Ishikawa (cell line): ENCODE results near the gene DERA.

ENCODE experiments used
- CEBPB ChIP-seq: IDR thresholded peaks from 2 replicates; pipeline ENCODE4 v1.6.1; 2012
- CREB1 ChIP-seq: IDR thresholded peaks from 2 replicates; pipeline ENCODE4 v1.6.1; 2012; ENCODE audit warnings: low read depth
- EGR1 ChIP-seq: IDR thresholded peaks from 2 replicates; pipeline ENCODE4 v1.6.1; 2012
- EP300 ChIP-seq: IDR thresholded peaks from 2 replicates; pipeline ENCODE4 v1.6.1; 2012; ENCODE audit warnings: borderline replicate concordance
- FOXM1 ChIP-seq: IDR thresholded peaks from 2 replicates; pipeline ENCODE4 v1.6.1; 2012; ENCODE audit warnings: low read depth, borderline replicate concordance
- NFIC ChIP-seq: IDR thresholded peaks from 2 replicates; pipeline ENCODE4 v1.6.1; 2012
- RAD21 ChIP-seq: IDR thresholded peaks from 2 replicates; pipeline ENCODE4 v1.6.1; 2012; ENCODE audit warnings: low read depth
- TAF1 ChIP-seq: IDR thresholded peaks from 2 replicates; pipeline ENCODE4 v1.6.1; 2012; ENCODE audit warnings: low read depth, mild to moderate bottlenecking
- TCF12 ChIP-seq: IDR thresholded peaks from 2 replicates; pipeline ENCODE4 v1.6.1; 2012; ENCODE audit warnings: low read depth
- TEAD4 ChIP-seq: IDR thresholded peaks from 2 replicates; pipeline ENCODE4 v1.6.1; 2012
- YY1 ChIP-seq: IDR thresholded peaks from 2 replicates; pipeline ENCODE4 v1.6.1; 2012; ENCODE audit warnings: low read depth
- ZBTB7A ChIP-seq: IDR thresholded peaks from 2 replicates; pipeline ENCODE4 v1.6.1; 2012; ENCODE audit warnings: low read depth
- TF ChIP-seq, protein P1 (sequence below): IDR thresholded peaks from 2 replicates; pipeline ENCODE4 v1.6.1; 2012; ENCODE audit warnings: low read depth, mild to moderate bottlenecking
- TF ChIP-seq, protein P2 (sequence below): IDR thresholded peaks from 2 replicates; pipeline ENCODE4 v1.6.1; 2012
- TF ChIP-seq, protein P3 (sequence below): IDR thresholded peaks from 2 replicates; pipeline ENCODE4 v1.6.1; 2012

Gene DERA

DNA sequence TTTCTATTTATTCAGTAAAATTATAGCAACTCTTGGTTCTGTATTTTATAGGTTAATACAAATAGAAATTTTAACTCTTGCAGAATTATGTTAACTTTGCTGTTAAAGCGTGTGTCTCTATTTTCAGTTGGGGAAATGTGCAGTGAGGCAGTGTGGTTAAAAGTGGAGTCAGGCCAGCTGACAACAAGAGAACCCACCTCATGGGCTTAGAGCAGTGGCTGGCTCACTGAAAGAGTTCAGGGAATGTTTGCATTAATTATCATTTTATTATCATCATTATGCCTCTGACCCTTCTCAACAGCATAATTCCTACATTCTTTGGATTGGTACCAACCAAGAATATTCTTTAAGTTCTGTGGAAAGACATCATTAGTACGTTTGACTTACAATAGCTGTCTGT is 163.8 kb downstream of the DERA start:
- TF ChIP-seq, protein P1, sequence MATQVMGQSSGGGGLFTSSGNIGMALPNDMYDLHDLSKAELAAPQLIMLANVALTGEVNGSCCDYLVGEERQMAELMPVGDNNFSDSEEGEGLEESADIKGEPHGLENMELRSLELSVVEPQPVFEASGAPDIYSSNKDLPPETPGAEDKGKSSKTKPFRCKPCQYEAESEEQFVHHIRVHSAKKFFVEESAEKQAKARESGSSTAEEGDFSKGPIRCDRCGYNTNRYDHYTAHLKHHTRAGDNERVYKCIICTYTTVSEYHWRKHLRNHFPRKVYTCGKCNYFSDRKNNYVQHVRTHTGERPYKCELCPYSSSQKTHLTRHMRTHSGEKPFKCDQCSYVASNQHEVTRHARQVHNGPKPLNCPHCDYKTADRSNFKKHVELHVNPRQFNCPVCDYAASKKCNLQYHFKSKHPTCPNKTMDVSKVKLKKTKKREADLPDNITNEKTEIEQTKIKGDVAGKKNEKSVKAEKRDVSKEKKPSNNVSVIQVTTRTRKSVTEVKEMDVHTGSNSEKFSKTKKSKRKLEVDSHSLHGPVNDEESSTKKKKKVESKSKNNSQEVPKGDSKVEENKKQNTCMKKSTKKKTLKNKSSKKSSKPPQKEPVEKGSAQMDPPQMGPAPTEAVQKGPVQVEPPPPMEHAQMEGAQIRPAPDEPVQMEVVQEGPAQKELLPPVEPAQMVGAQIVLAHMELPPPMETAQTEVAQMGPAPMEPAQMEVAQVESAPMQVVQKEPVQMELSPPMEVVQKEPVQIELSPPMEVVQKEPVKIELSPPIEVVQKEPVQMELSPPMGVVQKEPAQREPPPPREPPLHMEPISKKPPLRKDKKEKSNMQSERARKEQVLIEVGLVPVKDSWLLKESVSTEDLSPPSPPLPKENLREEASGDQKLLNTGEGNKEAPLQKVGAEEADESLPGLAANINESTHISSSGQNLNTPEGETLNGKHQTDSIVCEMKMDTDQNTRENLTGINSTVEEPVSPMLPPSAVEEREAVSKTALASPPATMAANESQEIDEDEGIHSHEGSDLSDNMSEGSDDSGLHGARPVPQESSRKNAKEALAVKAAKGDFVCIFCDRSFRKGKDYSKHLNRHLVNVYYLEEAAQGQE = no peak
- no peak for TF ChIP-seq NFIC
- no peak for TF ChIP-seq CREB1
- no peak for TF ChIP-seq TAF1
- TF ChIP-seq, protein P2, sequence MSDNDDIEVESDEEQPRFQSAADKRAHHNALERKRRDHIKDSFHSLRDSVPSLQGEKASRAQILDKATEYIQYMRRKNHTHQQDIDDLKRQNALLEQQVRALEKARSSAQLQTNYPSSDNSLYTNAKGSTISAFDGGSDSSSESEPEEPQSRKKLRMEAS = no peak
- TF ChIP-seq TEAD4 = no peak
- TF ChIP-seq YY1 = no peak
- no peak for TF ChIP-seq EP300
- TF ChIP-seq, protein P3, sequence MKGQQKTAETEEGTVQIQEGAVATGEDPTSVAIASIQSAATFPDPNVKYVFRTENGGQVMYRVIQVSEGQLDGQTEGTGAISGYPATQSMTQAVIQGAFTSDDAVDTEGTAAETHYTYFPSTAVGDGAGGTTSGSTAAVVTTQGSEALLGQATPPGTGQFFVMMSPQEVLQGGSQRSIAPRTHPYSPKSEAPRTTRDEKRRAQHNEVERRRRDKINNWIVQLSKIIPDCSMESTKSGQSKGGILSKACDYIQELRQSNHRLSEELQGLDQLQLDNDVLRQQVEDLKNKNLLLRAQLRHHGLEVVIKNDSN = no peak
- TF ChIP-seq ZBTB7A = no peak
- TF ChIP-seq EGR1 = no peak
- TF ChIP-seq CEBPB = no peak

DNA sequence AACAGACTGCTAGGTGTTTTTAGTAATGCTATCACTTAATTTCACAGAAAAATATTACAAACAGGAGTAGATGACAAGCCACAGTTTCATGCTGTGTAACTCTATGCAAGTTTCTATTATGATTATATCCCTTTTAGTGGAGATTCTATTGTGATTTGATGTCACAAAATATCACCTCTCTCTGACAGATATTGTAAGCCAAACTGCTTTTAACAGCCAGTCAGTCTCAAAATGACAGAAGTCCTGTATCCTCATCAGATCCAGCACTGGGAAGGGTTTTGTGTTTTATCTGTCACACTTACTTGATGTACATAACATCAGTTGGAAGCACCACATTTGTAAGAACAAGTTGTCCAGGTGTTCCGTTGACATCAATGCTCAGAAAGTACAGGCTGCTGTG is 164.8 kb downstream of the DERA start:
- no peak for TF ChIP-seq TAF1
- no peak for TF ChIP-seq EP300
- TF ChIP-seq, protein P1 = no peak

DNA sequence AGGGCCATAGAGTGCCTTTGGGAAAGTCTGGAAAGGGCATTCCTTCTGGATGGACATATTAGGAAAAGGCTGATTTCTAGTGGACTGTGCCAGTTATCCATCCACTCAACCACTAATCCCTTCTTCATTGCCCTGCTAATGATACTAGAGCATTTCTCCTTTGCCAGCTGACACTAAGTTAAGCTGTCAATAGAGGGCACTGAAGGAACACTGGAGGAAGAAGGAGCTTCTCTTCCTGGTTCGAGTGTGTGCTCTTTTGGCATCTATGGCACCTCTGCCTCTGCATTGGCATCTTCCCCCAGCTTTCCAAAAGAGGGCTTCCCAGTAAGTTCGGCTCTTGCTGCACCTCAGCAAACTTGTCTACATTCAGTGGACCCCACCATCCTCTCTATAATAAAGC is 165.4 kb downstream of the DERA start:
- TF ChIP-seq RAD21 (peak; percentile 76), TCF12 (no peak)

DNA sequence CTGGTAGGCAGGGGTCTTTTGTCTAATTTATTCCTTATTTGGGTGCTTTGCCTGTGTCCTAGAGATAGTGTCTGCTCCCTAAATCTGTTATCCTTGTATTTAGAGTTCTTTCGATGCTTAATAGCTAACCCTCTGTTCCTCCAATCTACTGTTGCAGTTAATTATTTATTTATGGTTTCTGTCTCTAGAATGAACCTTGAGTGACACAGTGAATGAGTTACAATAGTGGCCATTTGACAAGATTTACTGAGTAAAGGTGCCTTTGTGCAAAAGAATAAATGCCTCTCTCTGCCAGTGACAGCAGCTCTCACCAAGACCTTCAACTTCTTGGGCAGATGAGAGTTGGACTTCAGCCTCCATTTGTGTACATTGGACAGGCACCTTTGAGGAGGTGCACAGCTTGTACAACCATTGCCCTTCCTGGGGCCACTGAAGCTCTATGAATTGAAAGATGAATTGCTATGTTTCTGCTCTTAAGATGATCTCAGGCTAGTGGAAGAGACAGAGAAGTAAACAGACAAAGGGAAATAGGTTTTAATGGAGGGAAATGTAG is 165.9 kb downstream of the DERA start:
- TF ChIP-seq, protein P2 = no peak
- no peak for TF ChIP-seq RAD21
- TF ChIP-seq TCF12 = no peak
- no peak for TF ChIP-seq ZBTB7A
- TF ChIP-seq CREB1 = no peak
- TF ChIP-seq CEBPB = no peak
- TF ChIP-seq EGR1 = no peak
- TF ChIP-seq, protein P3 = no peak
- TF ChIP-seq YY1 = no peak
- TF ChIP-seq NFIC = no peak
- TF ChIP-seq TAF1 = no peak

DNA sequence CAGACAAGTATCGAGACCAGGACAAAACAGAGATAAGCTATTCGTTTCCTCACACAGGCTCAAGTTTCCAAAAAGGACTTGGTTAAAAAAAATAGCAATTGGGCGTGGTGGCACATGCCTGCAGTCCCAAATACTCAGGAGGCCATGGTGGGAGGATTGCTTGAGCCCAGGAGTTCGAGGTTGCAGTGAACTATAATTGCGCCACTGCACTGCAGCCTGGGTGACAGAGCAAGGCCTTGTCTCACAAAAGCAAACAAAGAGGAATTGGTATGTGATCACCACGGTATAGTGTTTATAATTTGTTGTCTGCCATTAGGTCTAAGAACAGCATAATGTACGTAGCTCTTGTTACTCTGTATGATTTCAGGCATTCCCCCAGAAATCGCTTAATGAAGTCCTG is 175.3 kb downstream of the DERA start:
- TF ChIP-seq RAD21 (no peak), FOXM1 (no peak), NFIC (no peak), ZBTB7A (no peak), TCF12 (no peak), EP300 (no peak), CEBPB (no peak), TAF1 (no peak), YY1 (no peak), EGR1 (no peak), TEAD4 (no peak), CREB1 (no peak)
- TF ChIP-seq, protein P1 = no peak
- TF ChIP-seq, protein P2 = no peak
- TF ChIP-seq, protein P3 = no peak
